ENCODE results near the gene WWTR1.

WWTR1 gene

GRCh38 chr3:149516920-149517319 lies 140.9 kb downstream of the WWTR1 start:
- no peak overlapping the region for H3K27ac ChIP-seq

GRCh38 chr3:149515249-149515648 lies 142.6 kb downstream of the WWTR1 start:
- peaks cover 20% of the 10 kb centered on the region for H3K27me3 ChIP-seq
- H3K36me3 ChIP-seq: no peaks in the 10 kb centered on the region
- H3K4me3 ChIP-seq (ENCODE audit: low read depth in 1 of 2, low read length in 1 of 2): no peak overlapping the region
- H3K9me3 ChIP-seq: no peaks in the 10 kb centered on the region
- TF ChIP-seq, protein P1, sequence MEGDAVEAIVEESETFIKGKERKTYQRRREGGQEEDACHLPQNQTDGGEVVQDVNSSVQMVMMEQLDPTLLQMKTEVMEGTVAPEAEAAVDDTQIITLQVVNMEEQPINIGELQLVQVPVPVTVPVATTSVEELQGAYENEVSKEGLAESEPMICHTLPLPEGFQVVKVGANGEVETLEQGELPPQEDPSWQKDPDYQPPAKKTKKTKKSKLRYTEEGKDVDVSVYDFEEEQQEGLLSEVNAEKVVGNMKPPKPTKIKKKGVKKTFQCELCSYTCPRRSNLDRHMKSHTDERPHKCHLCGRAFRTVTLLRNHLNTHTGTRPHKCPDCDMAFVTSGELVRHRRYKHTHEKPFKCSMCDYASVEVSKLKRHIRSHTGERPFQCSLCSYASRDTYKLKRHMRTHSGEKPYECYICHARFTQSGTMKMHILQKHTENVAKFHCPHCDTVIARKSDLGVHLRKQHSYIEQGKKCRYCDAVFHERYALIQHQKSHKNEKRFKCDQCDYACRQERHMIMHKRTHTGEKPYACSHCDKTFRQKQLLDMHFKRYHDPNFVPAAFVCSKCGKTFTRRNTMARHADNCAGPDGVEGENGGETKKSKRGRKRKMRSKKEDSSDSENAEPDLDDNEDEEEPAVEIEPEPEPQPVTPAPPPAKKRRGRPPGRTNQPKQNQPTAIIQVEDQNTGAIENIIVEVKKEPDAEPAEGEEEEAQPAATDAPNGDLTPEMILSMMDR (IDR thresholded peaks at IDR 0.05): no peak
- no peaks in the 10 kb centered on the region for H3K4me1 ChIP-seq (ENCODE audit: control insufficient read depth in 1 of 2, insufficient read depth in 1 of 2, low read depth in 1 of 2, low read length in 1 of 2)
- H3K27ac ChIP-seq: no peak overlapping the region

More at GRCh38 chr3:149516920-149517319, 140.9 kb downstream of the WWTR1 start:
- no peaks in the 10 kb centered on the region for H3K4me1 ChIP-seq (ENCODE audit: control insufficient read depth in 1 of 2, insufficient read depth in 1 of 2, low read depth in 1 of 2, low read length in 1 of 2)
- peaks cover 20% of the 10 kb centered on the region for H3K27me3 ChIP-seq
- TF ChIP-seq, protein P1 (IDR thresholded peaks at IDR 0.05): no peak
- no peaks in the 10 kb centered on the region for H3K36me3 ChIP-seq
- no peak overlapping the region for H3K4me3 ChIP-seq (ENCODE audit: low read depth in 1 of 2, low read length in 1 of 2)
- no peaks in the 10 kb centered on the region for H3K9me3 ChIP-seq

- TF ChIP-seq, protein P1 (IDR thresholded peaks at IDR 0.05): no peak
- Histone ChIP-seq H3K36me3 (no peaks in the 10 kb centered on the region), H3K27ac (no peak overlapping the region), H3K9me3 (no peaks in the 10 kb centered on the region), H3K27me3 (peaks cover 26% of the 10 kb centered on the region), H3K4me1 (ENCODE audit: control insufficient read depth in 1 of 2, insufficient read depth in 1 of 2, low read depth in 1 of 2, low read length in 1 of 2) (no peaks in the 10 kb centered on the region), H3K4me3 (ENCODE audit: low read depth in 1 of 2, low read length in 1 of 2) (no peak overlapping the region)
These were observed 143.4 kb downstream of the WWTR1 start for GRCh38 chr3:149514471-149514870.

- TF ChIP-seq, protein P1 (IDR thresholded peaks at IDR 0.05): no peak
- Histone ChIP-seq H3K27ac (no peak overlapping the region), H3K9me3 (no peaks in the 10 kb centered on the region), H3K4me1 (ENCODE audit: control insufficient read depth in 1 of 2, insufficient read depth in 1 of 2, low read depth in 1 of 2, low read length in 1 of 2) (peaks cover 7 to 9% of the 10 kb centered on the region in 2 experiments), H3K27me3 (peaks cover 27% of the 10 kb centered on the region), H3K36me3 (no peaks in the 10 kb centered on the region), H3K4me3 (ENCODE audit: low read depth in 1 of 2, low read length in 1 of 2) (no peak overlapping the region)
These were observed 145.6 kb downstream of the WWTR1 start for GRCh38 chr3:149512073-149512782.

DNA sequence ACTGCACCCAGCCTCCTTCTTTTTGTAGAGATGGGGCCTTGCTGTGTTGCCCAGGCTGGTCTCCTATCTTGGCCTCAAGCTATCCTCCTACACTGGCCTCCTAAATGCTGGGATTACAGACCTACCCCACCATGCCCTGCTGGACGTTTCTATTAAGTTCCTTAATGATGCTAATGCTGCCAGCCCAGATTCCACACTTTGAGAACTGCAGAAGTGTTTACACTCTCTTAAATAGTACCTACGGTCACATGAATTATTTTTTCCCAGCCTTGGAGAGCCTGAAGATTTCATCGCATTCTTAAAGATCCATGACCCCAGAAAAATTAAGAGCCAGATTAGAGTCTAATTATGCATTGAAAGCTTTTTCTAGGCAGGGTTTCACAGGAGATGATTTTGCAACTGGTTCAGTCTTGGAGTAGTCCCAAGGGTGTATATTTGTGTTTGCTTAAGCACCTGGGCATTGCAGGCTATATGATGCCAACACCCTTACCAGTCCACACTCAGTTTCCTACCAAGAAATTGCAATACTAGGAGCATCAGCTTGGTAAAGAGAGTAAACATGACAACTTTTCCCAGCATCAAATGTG lies 146.7 kb downstream of the WWTR1 start:
- H3K36me3 ChIP-seq: no peaks in the 10 kb centered on the region
- no peak overlapping the region for H3K4me3 ChIP-seq (ENCODE audit: low read depth in 1 of 2, low read length in 1 of 2)
- peaks cover 28% of the 10 kb centered on the region for H3K27me3 ChIP-seq
- no peak overlapping the region for H3K27ac ChIP-seq
- peaks cover 7 to 10% of the 10 kb centered on the region in 2 experiments for H3K4me1 ChIP-seq (ENCODE audit: control insufficient read depth in 1 of 2, insufficient read depth in 1 of 2, low read depth in 1 of 2, low read length in 1 of 2)
- H3K9me3 ChIP-seq: no peaks in the 10 kb centered on the region
- TF ChIP-seq, protein P1 (IDR thresholded peaks at IDR 0.05): no peak
